MCF 10A (cell line): ENCODE results near the gene SIRT3. TPM values are rescaled to one million over a fixed set of nuclear protein-coding genes. Genes with fewer than 3 reads are reported as not detected.

Experiments
- BruUV-seq: library from RNA; stranded (reverse); fragments of 400-500 nt; replicated peaks from 2 replicates; lab custom pipeline; 2021; lab: Mats Ljungman, UMichigan
- CTCF ChIA-PET: fragments of 300-600 bp; sonication (Branson Sonifier 250); formaldehyde crosslinking; extraction: SDS; loops from one replicate; lab custom pipeline; 2021; ENCODE audit warnings: antibody characterized with exemption, inconsistent platforms; lab: Yijun Ruan, JAX
- POLR2A ChIA-PET: fragments of 300-600, 350-650 bp; sonication (Branson Sonifier 250); formaldehyde crosslinking; extraction: SDS; loops from one replicate; lab custom pipeline; 2020; ENCODE audit warnings: antibody characterized with exemption, inconsistent platforms; lab: Yijun Ruan, JAX
- DNase-seq: peaks from one replicate; pipeline ENCODE4 v3.0.0-alpha.2; 2018; ENCODE audit not compliant: unreplicated experiment
- H3K27ac Mint-ChIP-seq: one replicate; pipeline ENCODE4 v1.8.0; 2022; ENCODE audit warnings: mild to moderate bottlenecking, low read depth, mixed read lengths; ENCODE audit not compliant: unreplicated experiment
- H3K27me3 Mint-ChIP-seq: one replicate; pipeline ENCODE4 v1.8.0; 2022; ENCODE audit warnings: mixed read lengths; ENCODE audit not compliant: insufficient read depth, unreplicated experiment
- H3K36me3 Mint-ChIP-seq: one replicate; pipeline ENCODE4 v1.8.0; 2022; ENCODE audit warnings: mild to moderate bottlenecking, moderate library complexity, mixed read lengths; ENCODE audit not compliant: insufficient read depth, unreplicated experiment
- H3K4me1 Mint-ChIP-seq: one replicate; pipeline ENCODE4 v1.8.0; 2022; ENCODE audit warnings: mixed read lengths; ENCODE audit not compliant: insufficient read depth, unreplicated experiment
- H3K4me3 Mint-ChIP-seq: one replicate; pipeline ENCODE4 v1.8.0; 2022; ENCODE audit warnings: mild to moderate bottlenecking, moderate library complexity, mixed read lengths; ENCODE audit not compliant: unreplicated experiment
- H3K9me3 Mint-ChIP-seq: one replicate; pipeline ENCODE4 v1.8.0; 2022; ENCODE audit warnings: mixed read lengths; ENCODE audit not compliant: unreplicated experiment
- intact Hi-C: fragments of 100-400 bp; cut with micrococcal nuclease; formaldehyde crosslinking; loops from 2 replicates; pipeline ENCODE4 v1.14.1; 2022
- total RNA-seq: library from RNA; stranded (reverse); gene quantifications from 2 replicates; pipeline ENCODE4 v1.2.3, GENCODE V29; 2022
- TF ChIP-seq, protein P1 (sequence below): fragments of 200-600 bp; IDR thresholded peaks from one replicate; pipeline ENCODE4 v1.8.0; 2022; ENCODE audit warnings: antibody characterized with exemption, mild to moderate bottlenecking; ENCODE audit not compliant: unreplicated experiment

Gene SIRT3
- total RNA-seq, 1 experiment from 2014 or later, result 19.8 TPM

DNA sequence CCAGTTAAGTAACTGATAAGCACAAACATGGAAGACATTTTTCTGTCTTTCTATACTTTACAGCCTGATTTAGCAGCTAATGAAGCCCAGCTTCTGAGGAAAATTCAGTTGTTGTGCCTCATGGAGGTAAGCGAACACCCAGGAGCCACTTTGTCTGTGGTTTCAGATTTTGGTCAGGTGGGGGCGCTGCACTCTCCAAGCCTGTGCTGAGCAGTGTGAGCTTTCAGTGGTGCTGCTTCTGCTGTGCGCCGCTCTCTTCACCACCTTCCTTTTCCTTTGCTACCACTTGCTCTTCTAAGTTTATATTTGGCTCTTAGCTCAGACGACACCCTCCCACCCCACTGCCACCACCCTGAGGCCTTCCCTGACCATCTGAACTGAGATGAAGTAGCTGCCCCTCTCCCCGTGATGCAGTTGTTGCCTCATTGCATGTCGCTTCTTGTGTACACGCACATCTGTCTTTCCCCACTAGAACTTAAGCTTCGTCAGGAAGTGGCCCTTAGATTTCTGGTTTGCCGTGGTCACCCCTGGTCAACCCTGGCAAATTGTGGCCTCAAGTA lies 14.7 kb upstream of the SIRT3 start:
- H3K36me3 Mint-ChIP-seq, result peaks cover 80% of the 10 kb centered on the region
- no peaks in the 10 kb centered on the region for H3K9me3 Mint-ChIP-seq
- H3K27ac Mint-ChIP-seq, result no peak overlapping the region
- H3K27me3 Mint-ChIP-seq, result peaks cover 6% of the 10 kb centered on the region
- DNase-seq, result peak; percentile 57
- TF ChIP-seq, protein P1, sequence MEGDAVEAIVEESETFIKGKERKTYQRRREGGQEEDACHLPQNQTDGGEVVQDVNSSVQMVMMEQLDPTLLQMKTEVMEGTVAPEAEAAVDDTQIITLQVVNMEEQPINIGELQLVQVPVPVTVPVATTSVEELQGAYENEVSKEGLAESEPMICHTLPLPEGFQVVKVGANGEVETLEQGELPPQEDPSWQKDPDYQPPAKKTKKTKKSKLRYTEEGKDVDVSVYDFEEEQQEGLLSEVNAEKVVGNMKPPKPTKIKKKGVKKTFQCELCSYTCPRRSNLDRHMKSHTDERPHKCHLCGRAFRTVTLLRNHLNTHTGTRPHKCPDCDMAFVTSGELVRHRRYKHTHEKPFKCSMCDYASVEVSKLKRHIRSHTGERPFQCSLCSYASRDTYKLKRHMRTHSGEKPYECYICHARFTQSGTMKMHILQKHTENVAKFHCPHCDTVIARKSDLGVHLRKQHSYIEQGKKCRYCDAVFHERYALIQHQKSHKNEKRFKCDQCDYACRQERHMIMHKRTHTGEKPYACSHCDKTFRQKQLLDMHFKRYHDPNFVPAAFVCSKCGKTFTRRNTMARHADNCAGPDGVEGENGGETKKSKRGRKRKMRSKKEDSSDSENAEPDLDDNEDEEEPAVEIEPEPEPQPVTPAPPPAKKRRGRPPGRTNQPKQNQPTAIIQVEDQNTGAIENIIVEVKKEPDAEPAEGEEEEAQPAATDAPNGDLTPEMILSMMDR, result peak; percentile 69
- no peaks in the 10 kb centered on the region for H3K4me1 Mint-ChIP-seq
- ChIA-PET CTCF (interaction anchor here (0.6 to 3.5 kb wide), 24 partner anchors 9 to 222 kb away, joined by 3 to 28 read pairs (median 4); partner anchors contain the start of genes NLRP6, PSMD13 and SIRT3), POLR2A (interaction anchor here (0.6 to 2.8 kb wide), 6 partner anchors 11 to 106 kb away, joined by 3 to 12 read pairs (median 6); partner anchors contain the start of genes BET1L, IFITM2, PSMD13 and RIC8A)
- BruUV-seq, result no TSS peak
- H3K4me3 Mint-ChIP-seq, result no peak overlapping the region
- intact Hi-C loops, result loop anchor here (2.0 to 5.0 kb wide), 2 partner anchors 56 to 112 kb away; partner anchors contain the start of gene IFITM2

DNA sequence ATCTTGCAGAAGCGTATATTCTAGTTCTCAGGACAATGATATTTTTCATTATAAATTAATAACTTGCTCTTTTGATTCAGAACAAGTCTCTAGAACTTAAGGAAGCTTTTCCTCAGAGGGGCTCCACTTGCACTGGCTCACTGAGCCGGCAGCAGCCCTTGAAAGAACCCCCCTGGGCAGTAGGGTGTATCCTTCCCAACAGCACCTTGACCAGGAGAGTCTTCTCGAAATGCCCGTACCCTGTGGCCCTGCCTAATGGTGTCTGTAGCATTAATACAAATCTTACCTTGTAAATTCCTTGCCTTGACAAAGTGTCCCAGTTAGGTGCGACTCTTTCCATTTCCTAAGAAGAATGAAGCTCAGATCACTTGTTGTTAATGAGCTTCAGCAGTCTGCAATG lies 14.1 kb upstream of the SIRT3 start:
- ChIA-PET POLR2A (interaction anchor here (0.6 to 2.8 kb wide), 6 partner anchors 11 to 106 kb away, joined by 3 to 12 read pairs (median 6); partner anchors contain the start of genes BET1L, IFITM2, PSMD13 and RIC8A), CTCF (interaction anchor here (0.6 to 3.5 kb wide), 24 partner anchors 8 to 284 kb away, joined by 3 to 28 read pairs (median 4); partner anchors contain the start of genes NLRP6, PSMD13 and SIRT3)
- intact Hi-C loops, result loop anchor here (2.0 to 5.0 kb wide), 2 partner anchors 57 to 113 kb away; partner anchors contain the start of gene IFITM2
- H3K4me3 Mint-ChIP-seq, result no peak overlapping the region
- H3K4me1 Mint-ChIP-seq, result no peaks in the 10 kb centered on the region
- DNase-seq, result no peak
- TF ChIP-seq, protein P1, result no peak
- H3K9me3 Mint-ChIP-seq, result no peaks in the 10 kb centered on the region
- peaks cover 86% of the 10 kb centered on the region for H3K36me3 Mint-ChIP-seq
- no TSS peak for BruUV-seq
- H3K27me3 Mint-ChIP-seq, result peaks cover under 1% of the 10 kb centered on the region
- no peak overlapping the region for H3K27ac Mint-ChIP-seq

DNA sequence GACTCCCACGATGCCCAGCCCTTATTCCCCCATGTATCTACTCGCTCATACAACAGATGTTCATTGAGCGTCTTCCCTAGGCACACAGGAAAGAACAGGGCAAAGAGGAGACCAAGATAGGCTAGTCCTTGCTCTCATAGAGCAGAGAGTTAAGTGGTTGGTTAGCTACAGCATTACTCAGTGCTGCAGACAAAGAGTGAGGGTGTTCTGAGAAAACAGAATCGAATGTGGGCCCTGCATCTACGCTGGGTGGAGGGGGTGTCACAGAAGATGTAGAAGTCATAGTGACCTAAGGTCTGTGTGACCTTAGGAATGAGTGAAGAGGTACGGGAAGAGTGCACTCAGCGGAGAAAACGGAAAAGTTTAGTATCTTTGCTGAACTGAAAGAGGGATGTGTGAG lies 12.9 kb upstream of the SIRT3 start:
- DNase-seq, result no peak
- H3K4me1 Mint-ChIP-seq, result no peaks in the 10 kb centered on the region
- H3K9me3 Mint-ChIP-seq, result no peaks in the 10 kb centered on the region
- H3K36me3 Mint-ChIP-seq, result peaks cover 96% of the 10 kb centered on the region
- BruUV-seq, result no TSS peak
- no peak overlapping the region for H3K27ac Mint-ChIP-seq
- CTCF ChIA-PET, result interaction anchor here (0.7 to 3.5 kb wide), 4 partner anchors 11 to 270 kb away, joined by 3 to 28 read pairs (median 14); partner anchors contain the start of genes PSMD13 and SIRT3
- intact Hi-C loops, result no loop called here
- no peak overlapping the region for H3K4me3 Mint-ChIP-seq
- H3K27me3 Mint-ChIP-seq, result no peaks in the 10 kb centered on the region
- POLR2A ChIA-PET, result interaction anchor here (0.6 to 1.1 kb wide), 3 partner anchors 12 to 42 kb away, joined by 3 to 5 read pairs (median 4); partner anchors contain the start of genes BET1L and RIC8A
- TF ChIP-seq, protein P1, result no peak

DNA sequence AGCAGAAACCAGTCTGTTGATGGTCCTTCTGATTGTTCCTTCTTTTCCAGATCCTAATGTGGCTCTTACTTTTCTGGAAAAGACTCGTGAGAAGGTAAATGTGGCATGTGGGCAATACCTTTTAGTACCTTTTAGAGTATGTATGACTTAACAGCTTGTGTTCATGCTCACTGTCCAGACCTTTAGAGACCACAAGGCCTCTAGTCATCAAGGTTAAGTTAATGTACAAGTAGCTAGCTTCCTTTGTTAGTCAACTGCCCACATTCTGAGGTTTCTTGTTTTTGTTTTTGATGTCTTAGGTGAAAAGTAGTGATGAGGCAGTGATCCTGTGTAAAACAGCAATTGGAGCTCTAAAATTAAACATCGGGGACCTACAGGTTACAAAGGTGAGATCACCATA lies 8.2 kb upstream of the SIRT3 start:
- no peak for DNase-seq
- Mint-ChIP-seq H3K27ac (no peak overlapping the region), H3K9me3 (no peaks in the 10 kb centered on the region), H3K4me3 (no peak overlapping the region), H3K4me1 (peaks cover 6% of the 10 kb centered on the region), H3K36me3 (peaks cover 97% of the 10 kb centered on the region), H3K27me3 (no peaks in the 10 kb centered on the region)
- intact Hi-C loops, result no loop called here
- BruUV-seq, result no TSS peak
- TF ChIP-seq, protein P1, result no peak
- CTCF ChIA-PET, result interaction anchor here (1.9 kb wide), 1 partner anchor 119 kb away, joined by 11 read pairs; no protein-coding TSS in a partner anchor
- POLR2A ChIA-PET, result interaction anchor here (0.7 to 1.4 kb wide), 3 partner anchors 10 to 37 kb away, joined by 3 to 6 read pairs (median 3); partner anchors contain the start of genes BET1L and RIC8A
